ENCODE data around the gene HDAC6.

HDAC6 gene

DNA sequence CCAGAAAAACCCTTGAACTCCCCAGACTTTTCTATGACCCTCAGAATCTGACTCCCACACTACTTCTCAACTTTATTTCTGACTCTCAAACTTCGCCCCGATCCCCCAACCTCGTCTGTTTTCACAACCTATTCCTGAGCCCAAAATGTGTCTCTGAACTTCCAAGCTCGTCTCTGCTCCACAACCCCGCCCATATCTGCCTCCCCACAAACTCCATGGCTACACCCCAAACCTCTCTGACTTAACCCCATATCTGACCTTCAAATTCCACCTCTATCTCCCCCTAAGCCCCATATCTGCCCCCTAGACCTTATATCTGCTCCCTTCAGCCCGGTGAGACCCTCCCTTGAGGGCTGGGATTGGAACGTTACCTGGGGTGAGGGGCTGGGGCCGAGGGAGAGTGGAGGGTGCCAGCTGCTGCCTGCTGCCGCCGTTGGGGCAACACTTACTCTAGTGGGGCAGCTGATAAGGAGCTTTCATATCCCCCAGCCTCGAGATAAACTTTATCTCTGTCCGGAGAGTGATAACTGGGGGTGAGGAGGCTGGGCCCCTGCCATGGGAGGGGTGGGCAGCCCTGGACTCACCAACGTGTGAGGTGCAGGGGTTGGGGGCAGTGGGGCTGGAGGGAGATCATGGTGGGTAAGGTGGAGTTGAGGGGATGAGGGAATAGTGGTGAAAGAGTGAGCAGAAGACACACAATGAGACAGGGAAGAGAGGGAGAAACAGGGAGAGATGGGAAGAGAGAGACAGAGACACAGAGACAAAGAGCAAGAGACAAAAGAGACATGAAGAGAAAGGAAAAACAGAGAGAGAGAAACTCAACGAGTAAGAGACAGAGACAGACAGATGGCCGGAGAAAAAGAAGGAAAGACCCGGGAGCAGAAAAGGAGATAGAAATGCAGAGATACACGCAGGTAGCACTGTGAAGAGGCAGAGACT is 14.1 kb upstream of the HDAC6 start:
- Histone ChIP-seq H4K20me1 (no peaks in the 10 kb centered on the region; the same call in 1 of the 2 replicates), H3K4me2 (no peak overlapping the region), H3K9ac (no peak overlapping the region), H3K27me3 (peaks cover 48% of the 10 kb centered on the region), H3K27ac (no peak overlapping the region), H3K4me1 (no peaks in the 10 kb centered on the region), H3K36me3 (no peaks in the 10 kb centered on the region), H3K4me3 (no peak overlapping the region), H3K9me3 (no peaks in the 10 kb centered on the region)
- TF ChIP-seq Cebpa-rat (IDR thresholded peaks at IDR 0.05): no peak

DNA sequence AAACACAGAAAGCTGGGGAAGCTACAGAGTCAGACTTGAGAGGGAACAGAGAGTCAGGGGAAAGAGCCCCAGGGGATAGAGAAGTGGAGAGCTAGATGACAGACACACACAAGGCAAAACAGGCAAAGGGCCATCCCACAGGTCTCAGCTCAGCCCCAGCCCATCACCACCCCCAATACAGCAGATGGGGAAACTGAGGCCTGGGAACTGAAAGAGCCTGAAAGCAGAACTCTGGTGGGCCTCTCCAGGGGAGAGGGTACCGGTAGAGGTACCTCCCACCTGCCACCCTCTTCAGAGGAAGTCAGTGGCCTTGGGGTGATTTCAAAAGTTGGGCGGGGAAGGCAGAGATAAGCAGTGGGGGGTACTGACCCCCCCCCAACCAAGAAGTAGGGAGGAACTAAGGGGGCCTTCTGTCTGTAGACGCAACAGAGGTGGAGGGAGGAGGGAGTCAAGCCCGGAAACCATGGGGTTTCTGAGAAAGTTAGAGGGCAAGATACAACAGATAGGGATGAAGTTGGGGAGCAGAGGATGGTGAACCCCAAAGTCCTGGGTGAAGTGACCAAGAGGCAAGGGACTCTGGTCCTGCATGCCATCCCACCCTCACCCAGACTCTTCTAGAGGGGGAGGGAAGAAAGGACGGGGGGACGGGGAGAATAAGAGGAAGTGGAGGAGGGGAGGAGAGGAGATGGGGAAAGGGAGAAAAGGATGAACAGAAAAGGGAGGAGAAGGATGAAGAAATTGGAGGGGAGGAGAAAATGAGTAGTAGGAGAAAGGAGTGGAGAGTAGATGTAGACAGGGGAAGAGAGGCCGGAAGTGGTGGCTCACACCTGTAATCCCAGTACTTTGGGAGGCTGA is 12.3 kb upstream of the HDAC6 start:
- Histone ChIP-seq H3K9me3 (no peaks in the 10 kb centered on the region), H3K4me2 (no peak overlapping the region), H3K4me1 (no peaks in the 10 kb centered on the region), H3K4me3 (no peak overlapping the region), H3K27me3 (peaks cover 61% of the 10 kb centered on the region), H4K20me1 (no peaks in the 10 kb centered on the region; the same call in 1 of the 2 replicates), H3K27ac (no peak overlapping the region), H3K36me3 (no peaks in the 10 kb centered on the region), H3K9ac (no peak overlapping the region)
- no peak for TF ChIP-seq Cebpa-rat (IDR thresholded peaks at IDR 0.05)

DNA sequence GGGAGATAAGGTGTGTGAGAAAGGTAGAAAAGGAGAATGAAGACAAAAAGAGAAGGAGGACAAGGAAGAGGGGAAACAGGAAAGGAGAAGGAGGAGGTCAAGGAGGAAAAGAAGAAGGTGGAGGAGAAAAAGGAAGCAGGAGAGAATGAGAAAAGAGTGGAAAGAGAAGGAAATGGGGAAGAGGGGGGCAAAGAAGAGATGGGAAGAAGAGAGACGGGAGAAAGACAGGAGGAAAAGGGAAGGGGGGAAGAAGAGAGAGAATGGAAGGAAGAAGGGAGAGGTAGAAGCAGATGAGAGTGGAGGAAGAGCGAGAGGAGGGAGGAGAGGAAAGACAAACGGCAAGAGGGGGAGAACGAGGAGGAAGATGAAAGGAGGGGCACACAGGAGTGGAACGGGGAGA is 11.4 kb upstream of the HDAC6 start:
- no peak overlapping the region for H3K27ac ChIP-seq
- H3K27me3 ChIP-seq: peaks cover 70% of the 10 kb centered on the region
- no peak for TF ChIP-seq Cebpa-rat (IDR thresholded peaks at IDR 0.05)
- no peak overlapping the region for H3K4me2 ChIP-seq
- no peak overlapping the region for H3K9ac ChIP-seq
- H3K36me3 ChIP-seq: no peaks in the 10 kb centered on the region
- no peak overlapping the region for H3K4me3 ChIP-seq
- no peaks in the 10 kb centered on the region for H3K9me3 ChIP-seq
- H3K4me1 ChIP-seq: no peaks in the 10 kb centered on the region
- no peaks in the 10 kb centered on the region; the same call in 1 of the 2 replicates for H4K20me1 ChIP-seq

DNA sequence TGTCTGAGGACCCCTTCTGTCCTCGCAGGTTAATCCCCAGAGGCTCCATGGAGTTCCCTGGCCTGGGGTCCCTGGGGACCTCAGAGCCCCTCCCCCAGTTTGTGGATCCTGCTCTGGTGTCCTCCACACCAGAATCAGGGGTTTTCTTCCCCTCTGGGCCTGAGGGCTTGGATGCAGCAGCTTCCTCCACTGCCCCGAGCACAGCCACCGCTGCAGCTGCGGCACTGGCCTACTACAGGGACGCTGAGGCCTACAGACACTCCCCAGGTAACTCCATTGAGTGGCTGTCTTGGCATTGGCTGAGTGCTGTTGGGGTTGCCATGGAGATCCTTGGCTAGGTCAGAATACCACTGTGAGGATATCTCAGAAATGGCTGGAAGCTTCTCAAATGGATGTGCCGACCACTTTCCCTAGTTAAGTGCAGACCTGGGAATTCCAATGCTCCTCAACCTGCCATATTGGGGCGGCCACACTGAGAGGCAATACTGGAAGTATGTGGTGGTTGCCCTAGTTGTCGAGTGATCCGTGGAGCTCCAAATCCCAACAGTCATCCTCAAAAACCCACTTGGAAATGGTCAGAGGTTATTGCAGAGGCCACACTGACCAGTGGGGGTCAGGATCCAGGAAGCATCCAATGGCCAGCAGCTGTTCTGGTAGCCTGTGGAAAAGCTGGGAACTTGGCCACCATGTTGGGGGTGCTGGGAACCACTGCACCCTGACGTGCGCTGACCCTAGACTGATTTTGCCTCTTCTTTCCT is 10.6 kb upstream of the HDAC6 start:
- H3K9me3 ChIP-seq: no peaks in the 10 kb centered on the region
- no peaks in the 10 kb centered on the region; the same call in 1 of the 2 replicates for H4K20me1 ChIP-seq
- no peak for TF ChIP-seq Cebpa-rat (IDR thresholded peaks at IDR 0.05)
- no peak overlapping the region for H3K9ac ChIP-seq
- H3K4me1 ChIP-seq: no peaks in the 10 kb centered on the region
- no peaks in the 10 kb centered on the region for H3K36me3 ChIP-seq
- no peak overlapping the region for H3K4me2 ChIP-seq
- H3K4me3 ChIP-seq: no peak overlapping the region
- H3K27me3 ChIP-seq: peaks cover 77% of the 10 kb centered on the region
- no peak overlapping the region for H3K27ac ChIP-seq

DNA sequence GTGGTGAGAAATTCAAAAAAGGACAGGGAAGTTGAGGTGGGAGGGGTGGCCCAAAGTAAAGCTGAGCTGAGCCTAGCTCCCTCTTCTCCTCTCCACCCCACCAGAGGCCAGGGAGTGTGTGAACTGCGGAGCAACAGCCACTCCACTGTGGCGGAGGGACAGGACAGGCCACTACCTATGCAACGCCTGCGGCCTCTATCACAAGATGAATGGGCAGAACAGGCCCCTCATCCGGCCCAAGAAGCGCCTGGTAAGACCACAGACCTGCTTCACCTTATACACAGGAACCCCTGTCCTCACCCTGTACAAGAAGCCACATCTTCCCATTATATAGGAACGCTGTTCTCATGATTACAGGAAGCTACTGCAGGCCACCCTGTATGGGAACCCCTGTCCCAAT is 9.6 kb upstream of the HDAC6 start:
- H3K9ac ChIP-seq: no peak overlapping the region
- no peaks in the 10 kb centered on the region for H3K36me3 ChIP-seq
- TF ChIP-seq Cebpa-rat (IDR thresholded peaks at IDR 0.05): no peak
- peaks cover 79% of the 10 kb centered on the region for H3K27me3 ChIP-seq
- no peaks in the 10 kb centered on the region for H3K4me1 ChIP-seq
- H3K4me2 ChIP-seq: no peak overlapping the region
- no peak overlapping the region for H3K27ac ChIP-seq
- H3K4me3 ChIP-seq: no peak overlapping the region
- no peaks in the 10 kb centered on the region for H3K9me3 ChIP-seq
- H4K20me1 ChIP-seq: no peaks in the 10 kb centered on the region; the same call in 1 of the 2 replicates

DNA sequence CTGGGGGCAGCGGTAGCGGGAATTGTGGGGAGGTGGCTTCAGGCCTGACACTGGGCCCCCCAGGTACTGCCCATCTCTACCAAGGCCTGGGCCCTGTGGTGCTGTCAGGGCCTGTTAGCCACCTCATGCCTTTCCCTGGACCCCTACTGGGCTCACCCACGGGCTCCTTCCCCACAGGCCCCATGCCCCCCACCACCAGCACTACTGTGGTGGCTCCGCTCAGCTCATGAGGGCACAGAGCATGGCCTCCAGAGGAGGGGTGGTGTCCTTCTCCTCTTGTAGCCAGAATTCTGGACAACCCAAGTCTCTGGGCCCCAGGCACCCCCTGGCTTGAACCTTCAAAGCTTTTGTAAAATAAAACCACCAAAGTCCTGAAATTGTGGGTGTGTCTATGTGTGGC is 7.9 kb upstream of the HDAC6 start:
- Histone ChIP-seq H3K4me2 (no peak overlapping the region), H4K20me1 (no peaks in the 10 kb centered on the region; the same call in 1 of the 2 replicates), H3K4me1 (no peaks in the 10 kb centered on the region), H3K27me3 (peaks cover 86% of the 10 kb centered on the region), H3K4me3 (no peak overlapping the region), H3K9me3 (no peaks in the 10 kb centered on the region), H3K9ac (no peak overlapping the region), H3K27ac (no peak overlapping the region), H3K36me3 (no peaks in the 10 kb centered on the region)
- no peak for TF ChIP-seq Cebpa-rat (IDR thresholded peaks at IDR 0.05)

DNA sequence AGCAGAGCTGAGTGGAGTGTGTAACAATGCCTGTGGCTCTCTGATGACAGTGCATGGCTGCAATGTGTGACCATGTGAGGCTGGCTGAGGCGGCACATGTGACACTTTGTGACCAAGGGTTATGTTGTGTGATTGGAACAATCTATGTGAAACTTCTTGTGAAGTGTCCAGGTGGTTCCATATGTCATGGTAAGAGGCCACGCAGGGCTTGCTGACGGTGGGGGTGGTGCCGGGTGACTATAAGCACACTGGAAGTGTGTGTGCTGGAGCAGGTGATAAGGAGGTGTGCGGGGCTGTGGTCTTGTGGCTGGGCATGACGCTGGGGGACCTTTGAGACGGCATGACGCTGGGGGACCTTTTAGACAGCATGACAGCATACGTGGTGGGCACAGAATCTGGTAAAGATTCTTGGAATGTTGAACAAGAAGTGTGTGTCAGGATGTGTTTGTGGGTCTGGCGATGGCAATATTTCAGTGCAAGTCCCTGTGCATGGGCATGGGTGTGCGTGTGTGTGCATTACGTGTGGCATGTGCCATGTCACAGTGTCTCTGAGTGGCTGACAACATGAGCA is 7.4 kb upstream of the HDAC6 start:
- no peak for TF ChIP-seq Cebpa-rat (IDR thresholded peaks at IDR 0.05)
- no peaks in the 10 kb centered on the region for H3K9me3 ChIP-seq
- H4K20me1 ChIP-seq: no peaks in the 10 kb centered on the region; the same call in 1 of the 2 replicates
- H3K4me1 ChIP-seq: no peaks in the 10 kb centered on the region
- H3K4me3 ChIP-seq: no peak overlapping the region
- H3K36me3 ChIP-seq: no peaks in the 10 kb centered on the region
- no peak overlapping the region for H3K9ac ChIP-seq
- no peak overlapping the region for H3K27ac ChIP-seq
- peaks cover 88% of the 10 kb centered on the region for H3K27me3 ChIP-seq
- no peak overlapping the region for H3K4me2 ChIP-seq

DNA sequence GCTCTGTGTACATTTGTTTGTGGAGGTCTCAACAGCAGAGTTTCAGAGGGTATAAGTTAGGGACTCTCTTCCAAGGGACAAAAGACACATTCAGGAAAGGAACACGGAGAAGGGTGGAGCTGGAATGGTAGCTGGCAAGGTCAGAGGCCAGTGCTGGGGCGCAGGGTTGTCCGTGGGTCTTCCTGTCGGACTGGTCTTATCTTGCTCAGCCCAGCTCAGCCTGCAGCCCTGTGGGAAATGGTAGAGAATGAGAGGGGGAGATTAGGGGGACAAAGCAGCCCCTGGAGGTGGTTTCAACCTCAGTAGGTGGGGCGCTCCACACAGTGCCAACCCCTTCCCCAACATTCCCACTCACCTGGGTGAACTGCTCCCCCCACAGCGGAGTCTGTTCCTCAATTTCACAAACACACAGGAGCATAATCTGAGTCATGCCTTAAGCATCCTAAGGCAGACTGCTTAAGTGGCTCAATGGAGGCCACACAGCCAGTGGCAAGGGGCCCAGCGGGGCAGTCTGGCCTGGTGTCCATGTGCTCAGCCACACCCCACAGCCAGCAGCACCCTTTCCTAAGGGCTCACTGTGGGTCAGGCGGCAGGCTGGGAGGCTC is 6.9 kb upstream of the HDAC6 start:
- no peak overlapping the region for H3K4me2 ChIP-seq
- no peak overlapping the region for H3K27ac ChIP-seq
- H3K27me3 ChIP-seq: peaks cover 89% of the 10 kb centered on the region
- no peaks in the 10 kb centered on the region for H3K9me3 ChIP-seq
- no peaks in the 10 kb centered on the region; the same call in 1 of the 2 replicates for H4K20me1 ChIP-seq
- no peak for TF ChIP-seq Cebpa-rat (IDR thresholded peaks at IDR 0.05)
- H3K36me3 ChIP-seq: no peaks in the 10 kb centered on the region
- no peak overlapping the region for H3K4me3 ChIP-seq
- no peaks in the 10 kb centered on the region for H3K4me1 ChIP-seq
- no peak overlapping the region for H3K9ac ChIP-seq

DNA sequence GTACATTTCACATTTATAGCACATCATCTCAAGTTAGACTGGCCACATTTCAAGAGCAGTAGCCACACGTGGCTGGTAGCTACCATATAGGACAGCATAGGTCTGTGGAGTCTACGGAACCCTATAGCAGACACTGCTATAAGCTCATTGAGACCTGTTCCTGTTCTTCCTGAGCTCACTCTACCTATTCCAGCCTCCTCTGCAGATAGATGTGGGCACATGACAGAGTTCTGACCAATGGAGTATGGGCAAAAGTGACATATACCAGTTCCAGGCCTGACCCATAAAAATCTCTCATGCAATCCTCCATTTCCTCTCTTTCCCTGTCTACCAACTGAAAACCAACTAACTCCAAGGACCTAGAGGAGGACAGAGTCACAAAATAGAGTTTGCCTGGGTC is 3.5 kb upstream of the HDAC6 start:
- Histone ChIP-seq H3K9me3 (peaks cover 7% of the 10 kb centered on the region; the same call in 1 of the 2 replicates), H3K4me3 (no peak overlapping the region), H3K27ac (no peak overlapping the region), H3K36me3 (no peaks in the 10 kb centered on the region), H3K27me3 (peaks cover 69% of the 10 kb centered on the region), H3K4me1 (peaks cover 14% of the 10 kb centered on the region), H4K20me1 (no peaks in the 10 kb centered on the region; the same call in 1 of the 2 replicates), H3K9ac (no peak overlapping the region), H3K4me2 (no peak overlapping the region)
- TF ChIP-seq Cebpa-rat (IDR thresholded peaks at IDR 0.05): no peak

Measured in BLaER1 (cell line).